ENCODE measurements around the gene EEPD1. TPM values are rescaled to one million over a fixed set of nuclear protein-coding genes. Genes with fewer than 3 reads are reported as not detected.

EEPD1 gene
- total and polyA plus RNA-seq, 4 donors, result 2.3 to 12.3 (median 7.1) TPM

- H3K9ac ChIP-seq (ENCODE audit: low read depth in 1 of 2, low read length in 2 of 2), result no peak overlapping the region
- H3K27me3 ChIP-seq (ENCODE audit: control insufficient read depth in 4 of 4, insufficient read depth in 4 of 4, low read length in 3 of 4), result no peaks in the 10 kb centered on the region
- H3K4me3 ChIP-seq (ENCODE audit: low read depth in 1 of 3, low read length in 3 of 3), result no peak overlapping the region
- peaks cover 12 to 49% (median 25%) of the 10 kb centered on the region in 4 donors for H3K4me1 ChIP-seq (ENCODE audit: control insufficient read depth in 4 of 4, insufficient read depth in 4 of 4, low read length in 3 of 4)
- no peak for DNase-seq (ENCODE audit: low spot score)
- H3K36me3 ChIP-seq (ENCODE audit: control insufficient read depth in 4 of 4, insufficient read depth in 3 of 4, low read depth in 1 of 4, low read length in 3 of 4), result no peaks in the 10 kb centered on the region
- H3K9me3 ChIP-seq (ENCODE audit: control insufficient read depth in 4 of 4, low read length in 3 of 4), result no peaks in the 10 kb centered on the region
- peak overlapping the region in 1 of 2 donors; percentile 17 for H3K27ac ChIP-seq (ENCODE audit: low read depth in 1 of 2, low read length in 2 of 2)
- TF ChIP-seq MAX (IDR thresholded peaks at IDR 0.05), result no peak
- no peak for TF ChIP-seq HNF4G (IDR thresholded peaks at IDR 0.05)
- TF ChIP-seq YY1 (IDR thresholded peaks at IDR 0.05), result peak; percentile 70
- TF ChIP-seq REST (IDR thresholded peaks at IDR 0.05), result no peak
- no peak for TF ChIP-seq GABPA (IDR thresholded peaks at IDR 0.05 in 1 of 2, conservative IDR thresholded peaks at IDR 0.05 in 1 of 2)
- TF ChIP-seq CTCF (IDR thresholded peaks at IDR 0.05; ENCODE audit: low read depth, low read length, missing input control), result peak; percentile 30
- TF ChIP-seq SP1 (IDR thresholded peaks at IDR 0.05), result no peak
- no peak for TF ChIP-seq EGR1 (IDR thresholded peaks at IDR 0.05; ENCODE audit: low read depth in 2 of 2)
- TF ChIP-seq JUND (IDR thresholded peaks at IDR 0.05), result peak in 1 of 2 donors; percentile 7
- no peak for TF ChIP-seq TAF1 (conservative IDR thresholded peaks at IDR 0.05)
- no peak for TF ChIP-seq FOXA2 (IDR thresholded peaks at IDR 0.05)
- TF ChIP-seq, protein P1, sequence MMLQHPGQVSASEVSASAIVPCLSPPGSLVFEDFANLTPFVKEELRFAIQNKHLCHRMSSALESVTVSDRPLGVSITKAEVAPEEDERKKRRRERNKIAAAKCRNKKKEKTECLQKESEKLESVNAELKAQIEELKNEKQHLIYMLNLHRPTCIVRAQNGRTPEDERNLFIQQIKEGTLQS (IDR thresholded peaks at IDR 0.05), result no peak
- TF ChIP-seq RAD21 (IDR thresholded peaks at IDR 0.05), result peak; percentile 33 to 37
- TF ChIP-seq HNF4A (conservative IDR thresholded peaks at IDR 0.05), result peak; percentile 47 to 64
- TF ChIP-seq NR2F2 (IDR thresholded peaks at IDR 0.05), result no peak
- no peak for TF ChIP-seq FOXA1 (IDR thresholded peaks at IDR 0.05)
- TF ChIP-seq RXRA (IDR thresholded peaks at IDR 0.05), result peak in 1 of 2 donors; percentile 63
- no peak for TF ChIP-seq ZBTB33 (IDR thresholded peaks at IDR 0.05)
- WGBS, result 27% methylated on average over 10 of the region's 10 CpGs
These were observed 54.6 kb downstream of the EEPD1 start for GRCh38 chr7:36207451-36208291.

Data from liver (tissue), 9 donors.